Activated T-helper 2 cell treated with anti-CD3 and anti-CD28 coated beads, Interferon-gamma antibody, Interleukin-2, Interleukin-4, amounts not matched to agents 10 μg/mL and 5 μg/mL and 100 μg/mL, durations not matched to agents 14 hours and 24 hours and 36 hours (primary cell): ENCODE data around the gene ORC1. TPM values are rescaled to one million over a fixed set of nuclear protein-coding genes. Genes with fewer than 3 reads are reported as not detected.

Experiments used
- DNase-seq: peaks from one replicate; pipeline ENCODE4 v3.0.0; 2021; ENCODE audit warnings: low spot score
- H3K27ac Mint-ChIP-seq: one replicate; pipeline ENCODE4 v1.8.0; 2021; ENCODE audit warnings: mixed read lengths
- H3K27me3 Mint-ChIP-seq: one replicate; pipeline ENCODE4 v1.8.0; 2021; ENCODE audit warnings: low read depth, mixed read lengths
- H3K36me3 Mint-ChIP-seq: one replicate; pipeline ENCODE4 v1.8.0; 2021; ENCODE audit warnings: low read depth, mixed read lengths
- H3K4me1 Mint-ChIP-seq: one replicate; pipeline ENCODE4 v1.8.0; 2021; ENCODE audit warnings: low read depth, mixed read lengths
- H3K4me3 Mint-ChIP-seq: one replicate; pipeline ENCODE4 v1.8.0; 2021; ENCODE audit warnings: low read depth, mild to moderate bottlenecking, moderate library complexity, mixed read lengths
- H3K9me3 Mint-ChIP-seq: one replicate; pipeline ENCODE4 v1.8.0; 2021; ENCODE audit warnings: mixed read lengths
- intact Hi-C: fragments of 100-400 bp; cut with micrococcal nuclease; formaldehyde crosslinking; loops from one replicate; pipeline ENCODE4 v1.15.1; 2023
- total RNA-seq: library from RNA; stranded (reverse); gene quantifications from 2 replicates; pipeline ENCODE4 v1.2.3, GENCODE V29; 2022

Gene ORC1
- total RNA-seq, 1 donor from 2014 or later = 36.2 TPM

DNA sequence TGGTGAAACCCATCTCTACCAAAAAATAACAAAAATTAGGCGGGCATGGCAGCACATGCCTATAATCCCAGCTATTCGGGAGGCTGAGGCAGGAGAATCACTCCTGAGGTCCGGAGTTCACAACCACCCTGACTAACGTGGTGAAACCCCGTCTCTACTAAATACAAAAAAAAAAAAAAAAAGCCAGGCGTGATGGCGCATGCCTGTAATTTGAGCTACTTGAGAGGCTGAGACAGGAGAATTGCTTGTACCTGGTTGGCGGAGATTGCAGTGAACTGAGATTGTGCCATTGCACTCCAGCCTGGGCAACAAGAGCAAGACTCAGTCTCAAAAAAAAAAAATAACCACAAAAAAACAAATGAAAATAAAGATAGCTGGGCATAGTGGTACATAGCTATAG is 80.5 kb downstream of the ORC1 start:
- no peak overlapping the region for H3K27ac Mint-ChIP-seq
- H3K36me3 Mint-ChIP-seq = no peaks in the 10 kb centered on the region
- no peaks in the 10 kb centered on the region for H3K9me3 Mint-ChIP-seq
- no peak overlapping the region for H3K4me3 Mint-ChIP-seq
- no peaks in the 10 kb centered on the region for H3K4me1 Mint-ChIP-seq
- intact Hi-C loops = no loop called here
- no peaks in the 10 kb centered on the region for H3K27me3 Mint-ChIP-seq
- DNase-seq = no peak

Other genes with a start within 250 kb of the ORC1 start
- gene CC2D1B, start 38.2 kb downstream of the ORC1 start, total RNA-seq = 36.0 and 38.1 TPM in 2 replicates
- gene PRPF38A, start 179 bp upstream of the ORC1 start, total RNA-seq = 96.6 and 98.1 TPM in 2 replicates
- 61.6 and 63.1 TPM in 2 replicates for gene TUT4, start 148.7 kb upstream of the ORC1 start, total RNA-seq
- gene GPX7, start 197.9 kb upstream of the ORC1 start, total RNA-seq = 29.9 and 31.1 TPM in 2 replicates
- 1.9 and 2.5 TPM in 2 replicates for gene SHISAL2A, start 228.7 kb upstream of the ORC1 start, total RNA-seq